ENCODE data around the gene EIF2AK3. TPM values are rescaled to one million over a fixed set of nuclear protein-coding genes. Genes with fewer than 3 reads are reported as not detected.

Gene EIF2AK3
- polyA plus RNA-seq, 1 donor from 2014 or later: 23.2 TPM

DNA sequence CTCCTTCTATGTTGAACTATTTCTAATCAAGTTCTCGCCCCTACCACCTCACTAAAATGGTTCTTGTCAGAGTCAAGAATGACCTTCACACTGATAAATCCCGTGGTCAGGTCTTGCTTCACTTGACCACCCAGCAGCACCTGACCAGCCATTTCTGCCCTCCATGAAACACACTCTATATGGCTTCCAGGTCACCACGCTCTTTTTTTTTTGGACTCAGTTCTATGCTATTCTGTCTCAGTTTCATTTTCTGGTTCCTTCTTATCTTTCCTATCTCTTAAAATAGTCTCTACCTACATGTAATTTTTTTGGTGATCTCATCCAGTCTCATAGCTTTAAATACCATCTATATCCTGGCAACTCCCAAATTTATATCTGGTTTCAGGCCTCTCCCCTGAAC is 11.4 kb downstream of the EIF2AK3 start:
- no peaks in the 10 kb centered on the region for H4K20me1 ChIP-seq (ENCODE audit: insufficient read depth)
- peaks cover 9% of the 10 kb centered on the region for H3K79me2 ChIP-seq (replicated peaks; ENCODE audit: insufficient read depth, low read length)
- H3K9me3 ChIP-seq (ENCODE audit: low read length): no peaks in the 10 kb centered on the region
- TF ChIP-seq EZH2 (IDR thresholded peaks at IDR 0.05; ENCODE audit: borderline replicate concordance, insufficient read depth, low read length, poor library complexity, severe bottlenecking) (no peak), MXI1 (conservative IDR thresholded peaks at IDR 0.05; ENCODE audit: poor library complexity, severe bottlenecking) (no peak), TAF1 (IDR thresholded peaks at IDR 0.05; ENCODE audit: low read depth) (no peak), POLR2AphosphoS5 (IDR thresholded peaks at IDR 0.05) (no peak), REST (IDR thresholded peaks at IDR 0.05; ENCODE audit: borderline replicate concordance) (no peak), CTCF (IDR thresholded peaks at IDR 0.05; ENCODE audit: poor library complexity, severe bottlenecking) (no peak), EP300 (conservative IDR thresholded peaks at IDR 0.05; ENCODE audit: poor library complexity, severe bottlenecking) (no peak), SMC3 (conservative IDR thresholded peaks at IDR 0.05; ENCODE audit: poor library complexity) (no peak), RAD21 (conservative IDR thresholded peaks at IDR 0.05) (no peak)
- no peak overlapping the region for H3K9ac ChIP-seq (ENCODE audit: low read length)
- no peaks in the 10 kb centered on the region for H3F3A ChIP-seq (ENCODE audit: insufficient read depth, low read length, poor library complexity, severe bottlenecking)
- no peak overlapping the region for H2AFZ ChIP-seq (ENCODE audit: low read depth, low read length)
- H3K9me2 ChIP-seq (ENCODE audit: insufficient read depth, low read length): no peaks in the 10 kb centered on the region
- no peak overlapping the region for H3K27ac ChIP-seq (ENCODE audit: low read length)
- no peak overlapping the region for H3K4me3 ChIP-seq (ENCODE audit: low read length)
- H3K4me2 ChIP-seq (ENCODE audit: low read length): no peak overlapping the region
- no peaks in the 10 kb centered on the region for H3K36me3 ChIP-seq (ENCODE audit: insufficient read depth, low read length)
- no peaks in the 10 kb centered on the region for H3K27me3 ChIP-seq (ENCODE audit: insufficient read depth, low read depth, low read length)

GRCh38 chr2:88614497-88615157 is 12.6 kb downstream of the EIF2AK3 start:
- no peak overlapping the region for H3K4me2 ChIP-seq (ENCODE audit: low read length)
- H3K27ac ChIP-seq (ENCODE audit: low read length): no peak overlapping the region

More at GRCh38 chr2:88614497-88615157, 12.6 kb downstream of the EIF2AK3 start:
- H3K36me3 ChIP-seq (ENCODE audit: insufficient read depth, low read length): no peaks in the 10 kb centered on the region
- H3F3A ChIP-seq (ENCODE audit: insufficient read depth, low read length, poor library complexity, severe bottlenecking): no peaks in the 10 kb centered on the region
- TF ChIP-seq EZH2 (IDR thresholded peaks at IDR 0.05; ENCODE audit: borderline replicate concordance, insufficient read depth, low read length, poor library complexity, severe bottlenecking): no peak
- no peak for TF ChIP-seq REST (IDR thresholded peaks at IDR 0.05; ENCODE audit: borderline replicate concordance)
- TF ChIP-seq CTCF (IDR thresholded peaks at IDR 0.05; ENCODE audit: poor library complexity, severe bottlenecking): no peak
- no peak for TF ChIP-seq SMC3 (conservative IDR thresholded peaks at IDR 0.05; ENCODE audit: poor library complexity)
- TF ChIP-seq POLR2AphosphoS5 (IDR thresholded peaks at IDR 0.05): no peak
- no peak for TF ChIP-seq RAD21 (conservative IDR thresholded peaks at IDR 0.05)
- no peak for TF ChIP-seq MXI1 (conservative IDR thresholded peaks at IDR 0.05; ENCODE audit: poor library complexity, severe bottlenecking)
- TF ChIP-seq EP300 (conservative IDR thresholded peaks at IDR 0.05; ENCODE audit: poor library complexity, severe bottlenecking): no peak
- no peak for TF ChIP-seq TAF1 (IDR thresholded peaks at IDR 0.05; ENCODE audit: low read depth)
- no peaks in the 10 kb centered on the region for H3K9me3 ChIP-seq (ENCODE audit: low read length)
- no peak overlapping the region for H2AFZ ChIP-seq (ENCODE audit: low read depth, low read length)
- H3K27me3 ChIP-seq (ENCODE audit: insufficient read depth, low read depth, low read length): no peaks in the 10 kb centered on the region
- H4K20me1 ChIP-seq (ENCODE audit: insufficient read depth): no peaks in the 10 kb centered on the region
- H3K4me3 ChIP-seq (ENCODE audit: low read length): no peak overlapping the region
- no peaks in the 10 kb centered on the region for H3K9me2 ChIP-seq (ENCODE audit: insufficient read depth, low read length)
- H3K9ac ChIP-seq (ENCODE audit: low read length): no peak overlapping the region
- peaks cover 5% of the 10 kb centered on the region for H3K79me2 ChIP-seq (replicated peaks; ENCODE audit: insufficient read depth, low read length)

Measured in neural cell (in vitro differentiated cells).